Sigmoid colon (tissue), 4 donors: ENCODE measurements around the gene CDK14.

Experiments
- EP300 ChIP-seq, 4 donors: sonication (generic); formaldehyde crosslinking; IDR thresholded peaks; one replicate each; pipeline ENCODE4 v1.6.1; 2017; ENCODE audit warnings: antibody characterized with exemption in 4 of 4
- POLR2A ChIP-seq, 2 donors: fragments of 450-650 bp; IDR thresholded peaks; one replicate each; pipeline ENCODE4 v1.6.1; 2016; ENCODE audit warnings: antibody characterized with exemption in 2 of 2, mild to moderate bottlenecking in 2 of 2, moderate library complexity in 2 of 2
- POLR2AphosphoS5 ChIP-seq, 4 donors: sonication (generic); formaldehyde crosslinking; IDR thresholded peaks; one replicate each; pipeline ENCODE4 v1.6.1; 2017; ENCODE audit warnings: antibody characterized with exemption in 4 of 4
- TF ChIP-seq, protein P1 (sequence below), 4 experiments: fragments of 450-650 bp in 3 of 4; fragments of 200-600 bp in 1 of 4; IDR thresholded peaks; one replicate each; pipeline ENCODE4 v1.5.1; 2016 to 2019; ENCODE audit warnings: antibody characterized with exemption in 4 of 4, mild to moderate bottlenecking in 3 of 4, moderate library complexity in 2 of 4

DNA sequence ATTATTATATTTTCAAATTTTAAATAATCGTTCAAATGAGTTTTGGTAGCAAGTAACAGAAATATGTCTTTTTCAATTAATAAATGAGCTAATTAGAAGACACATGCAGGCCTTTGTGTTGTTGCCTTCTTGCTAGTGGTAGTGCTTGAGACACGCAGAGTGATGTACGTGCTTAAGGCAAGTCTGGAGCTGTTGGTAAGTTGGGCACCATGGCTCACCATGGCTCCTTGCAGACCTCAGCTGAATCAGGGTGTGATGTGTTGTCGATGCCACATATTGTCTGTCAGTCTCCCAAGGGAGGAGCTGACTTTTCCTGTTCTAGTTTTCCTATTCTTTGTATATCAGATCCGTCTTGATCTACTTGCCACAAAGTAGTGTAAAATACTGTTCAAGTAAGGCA is 8.3 kb downstream of the CDK14 start:
- TF ChIP-seq POLR2A (IDR thresholded peaks at IDR 0.05): no peak
- TF ChIP-seq, protein P1, sequence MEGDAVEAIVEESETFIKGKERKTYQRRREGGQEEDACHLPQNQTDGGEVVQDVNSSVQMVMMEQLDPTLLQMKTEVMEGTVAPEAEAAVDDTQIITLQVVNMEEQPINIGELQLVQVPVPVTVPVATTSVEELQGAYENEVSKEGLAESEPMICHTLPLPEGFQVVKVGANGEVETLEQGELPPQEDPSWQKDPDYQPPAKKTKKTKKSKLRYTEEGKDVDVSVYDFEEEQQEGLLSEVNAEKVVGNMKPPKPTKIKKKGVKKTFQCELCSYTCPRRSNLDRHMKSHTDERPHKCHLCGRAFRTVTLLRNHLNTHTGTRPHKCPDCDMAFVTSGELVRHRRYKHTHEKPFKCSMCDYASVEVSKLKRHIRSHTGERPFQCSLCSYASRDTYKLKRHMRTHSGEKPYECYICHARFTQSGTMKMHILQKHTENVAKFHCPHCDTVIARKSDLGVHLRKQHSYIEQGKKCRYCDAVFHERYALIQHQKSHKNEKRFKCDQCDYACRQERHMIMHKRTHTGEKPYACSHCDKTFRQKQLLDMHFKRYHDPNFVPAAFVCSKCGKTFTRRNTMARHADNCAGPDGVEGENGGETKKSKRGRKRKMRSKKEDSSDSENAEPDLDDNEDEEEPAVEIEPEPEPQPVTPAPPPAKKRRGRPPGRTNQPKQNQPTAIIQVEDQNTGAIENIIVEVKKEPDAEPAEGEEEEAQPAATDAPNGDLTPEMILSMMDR (IDR thresholded peaks at IDR 0.05): no peak
- no peak for TF ChIP-seq POLR2AphosphoS5 (IDR thresholded peaks at IDR 0.05)
- no peak for TF ChIP-seq EP300 (IDR thresholded peaks at IDR 0.05)
